ENCODE measurements around the gene BCL10. TPM values are rescaled to one million over a fixed set of nuclear protein-coding genes. Genes with fewer than 3 reads are reported as not detected.

BCL10 gene
- total RNA-seq, 1 experiment from 2014 or later: 29.9 TPM

Other genes with a start within 250 kb of the BCL10 start
- gene MCOLN3, start 228.1 kb downstream of the BCL10 start, total RNA-seq (2014; rRNA removed): 1.2 and 2.4 TPM in 2 replicates
- gene SYDE2, start 75.6 kb downstream of the BCL10 start, total RNA-seq (2014; rRNA removed): 4.4 and 6.8 TPM in 2 replicates
- gene C1orf52, start 17.0 kb downstream of the BCL10 start, total RNA-seq (2014; rRNA removed): 59.9 and 61.0 TPM in 2 replicates
- 65.9 and 68.2 TPM in 2 replicates for gene DDAH1, start 188.5 kb upstream of the BCL10 start, total RNA-seq (2014; rRNA removed)